ENCODE measurements around the gene KCNJ6.

- TF ChIP-seq IRF3 (IDR thresholded peaks at IDR 0.05; ENCODE audit: low read depth, low read length) (no peak), CTCF (IDR thresholded peaks at IDR 0.05) (no peak), USF1 (IDR thresholded peaks at IDR 0.05; ENCODE audit: borderline replicate concordance, low read depth) (no peak), TAF1 (IDR thresholded peaks at IDR 0.05; ENCODE audit: borderline replicate concordance, low read depth, low read length) (no peak), GABPA (IDR thresholded peaks at IDR 0.05; ENCODE audit: low read depth) (no peak), MEF2A (IDR thresholded peaks at IDR 0.05; ENCODE audit: borderline replicate concordance, low read depth) (no peak), EP300 (IDR thresholded peaks at IDR 0.05; ENCODE audit: borderline replicate concordance in 1 of 2, low read depth in 1 of 2, low read length in 1 of 2) (no peak), MXI1 (IDR thresholded peaks at IDR 0.05; ENCODE audit: low read depth, low read length) (no peak), ELF1 (IDR thresholded peaks at IDR 0.05) (no peak)
Measured at GRCh38 chr21:37605006-37605405, 311.3 kb downstream of the KCNJ6 start.
